Ovary (tissue), 9 donors: ENCODE results near the gene FKBP11. TPM values are rescaled to one million over a fixed set of nuclear protein-coding genes. Genes with fewer than 3 reads are reported as not detected.

Source experiments
- DNase-seq, 5 donors: peaks; one replicate each; pipeline ENCODE4 v3.0.0-alpha.2; 2019 to 2020
- H3K27ac ChIP-seq, 2 donors: fragments of 200-600 bp; one replicate each; pipeline versions ENCODE4 v1.5.1 to v1.8.0; 2019 to 2022
- H3K27me3 ChIP-seq: fragments of 200-600 bp; one replicate; pipeline ENCODE4 v1.8.0; 2022
- H3K36me3 ChIP-seq: fragments of 200-600 bp; sonication (generic); one replicate; pipeline ENCODE4 v1.5.1; 2019
- H3K4me1 ChIP-seq: one replicate; pipeline ENCODE4 v1.8.1; 2013; ENCODE audit warnings: mild to moderate bottlenecking, moderate library complexity; ENCODE audit not compliant: insufficient read depth
- H3K4me3 ChIP-seq: fragments of 200-600 bp; sonication (generic); one replicate; pipeline ENCODE4 v1.5.1; 2017
- H3K9me3 ChIP-seq, 2 donors: fragments of 200-600 bp in 1 of 2; sonication (generic) in 1 of 2; one replicate each; pipeline versions ENCODE4 v1.5.1 to v1.8.1; 2013 to 2019; ENCODE audit warnings: mild to moderate bottlenecking in 1 of 2, moderate library complexity in 1 of 2
- EP300 ChIP-seq: sonication (generic); formaldehyde crosslinking; IDR thresholded peaks from one replicate; pipeline ENCODE4 v1.6.1; 2017; ENCODE audit warnings: antibody characterized with exemption
- POLR2A ChIP-seq: fragments of 450-650 bp; IDR thresholded peaks from one replicate; pipeline ENCODE4 v1.6.1; 2017; ENCODE audit warnings: antibody characterized with exemption, mild to moderate bottlenecking, moderate library complexity
- whole genome bisulfite sequencing, 3 donors: extraction: QIAGEN DNeasy Blood & Tissue Kit in 1 of 3; methylation state at CpG; one replicate each; pipeline versions ENCODE4 v1.1.5 to v1.1.7; 2013 to 2017; 5-methylcytosine and 5-hydroxymethylcytosine counted together
- intact Hi-C, 4 donors: fragments of 100-400 bp; cut with DNase I; formaldehyde crosslinking; loops; one replicate each; pipeline versions ENCODE4 v1.11.0 to v1.15.1; 2022 to 2023
- polyA plus RNA-seq, 2 donors: library from polyadenylated mRNA; stranded (reverse); fragments of 200-250 nt in 1 of 2; fragments of 350-450 nt in 1 of 2; fragmentation: Illumina TruSeq in 1 of 2; extraction: RNeasy Lipid Tissue Mini Kit (QIAGEN cat#74804) in 1 of 2; gene quantifications; one replicate each; pipeline ENCODE4 v1.2.3, GENCODE V29; 2013 to 2014
- total RNA-seq, 7 donors: library from RNA; depleted of rRNA in 2 of 7; stranded (reverse); fragments of >200 nt in 2 of 7; fragmentation: NEBNext Ultra II Directional in 3 of 7; extraction: Animal tissue kit (Norgen Biotek cat#: 25700) in 3 of 7; gene quantifications; one replicate each; pipeline versions ENCODE4 v1.1.0 to v1.2.4, GENCODE V29; 2016 to 2023
- TF ChIP-seq, protein P1 (sequence below), 3 donors: fragments of 450-650 bp in 2 of 3; fragments of 200-600 bp in 1 of 3; IDR thresholded peaks; one replicate each; pipeline versions ENCODE4 v1.5.1 to v1.8.0; 2016 to 2022; ENCODE audit warnings: antibody characterized with exemption in 3 of 3, mild to moderate bottlenecking in 1 of 3
- donor health status: DM: no; HTN: no; CAD: no; lungs with moderate emphysema.
- donor health status: DM: no; HTN: no; CAD: no.
- donor health status: Bipolar disorder and iron deficiency.
- donor health status: DM: yes; HTN: yes; CAD: no.
- donor health status: DM: no; HTN: no; CAD: no.
- donor health status: DM: yes; HTN: yes; CAD: no.

FKBP11 gene
- total and polyA plus RNA-seq, 9 donors, result 6.6 to 40.9 (median 15.8) TPM

GRCh38 chr12:48952691-48953090 lies 27.4 kb upstream of the FKBP11 start:
- Histone ChIP-seq H3K36me3 (no peaks in the 10 kb centered on the region), H3K9me3 (no peaks in the 10 kb centered on the region), H3K27me3 (no peaks in the 10 kb centered on the region), H3K27ac (no peak overlapping the region), H3K4me1 (peaks cover 5% of the 10 kb centered on the region), H3K4me3 (no peak overlapping the region)
- TF ChIP-seq POLR2A (no peak), EP300 (no peak)
- TF ChIP-seq, protein P1, sequence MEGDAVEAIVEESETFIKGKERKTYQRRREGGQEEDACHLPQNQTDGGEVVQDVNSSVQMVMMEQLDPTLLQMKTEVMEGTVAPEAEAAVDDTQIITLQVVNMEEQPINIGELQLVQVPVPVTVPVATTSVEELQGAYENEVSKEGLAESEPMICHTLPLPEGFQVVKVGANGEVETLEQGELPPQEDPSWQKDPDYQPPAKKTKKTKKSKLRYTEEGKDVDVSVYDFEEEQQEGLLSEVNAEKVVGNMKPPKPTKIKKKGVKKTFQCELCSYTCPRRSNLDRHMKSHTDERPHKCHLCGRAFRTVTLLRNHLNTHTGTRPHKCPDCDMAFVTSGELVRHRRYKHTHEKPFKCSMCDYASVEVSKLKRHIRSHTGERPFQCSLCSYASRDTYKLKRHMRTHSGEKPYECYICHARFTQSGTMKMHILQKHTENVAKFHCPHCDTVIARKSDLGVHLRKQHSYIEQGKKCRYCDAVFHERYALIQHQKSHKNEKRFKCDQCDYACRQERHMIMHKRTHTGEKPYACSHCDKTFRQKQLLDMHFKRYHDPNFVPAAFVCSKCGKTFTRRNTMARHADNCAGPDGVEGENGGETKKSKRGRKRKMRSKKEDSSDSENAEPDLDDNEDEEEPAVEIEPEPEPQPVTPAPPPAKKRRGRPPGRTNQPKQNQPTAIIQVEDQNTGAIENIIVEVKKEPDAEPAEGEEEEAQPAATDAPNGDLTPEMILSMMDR (IDR thresholded peaks at IDR 0.05), result no peak
- intact Hi-C loops, result no loop called here
- DNase-seq, result no peak
- WGBS, 3 donors, result 82 to 87% (median 85%) methylated on average over 4 of the region's 4 CpGs

- Histone ChIP-seq H3K27ac (no peak overlapping the region), H3K27me3 (no peaks in the 10 kb centered on the region), H3K36me3 (no peaks in the 10 kb centered on the region), H3K9me3 (no peaks in the 10 kb centered on the region), H3K4me1 (no peaks in the 10 kb centered on the region), H3K4me3 (no peak overlapping the region)
- no peak for DNase-seq
- intact Hi-C loops, result no loop called here
- WGBS, 3 donors, result 89 to 92% (median 89%) methylated on average over 3 of the region's 3 CpGs
- TF ChIP-seq POLR2A (no peak), EP300 (no peak)
- TF ChIP-seq, protein P1 (IDR thresholded peaks at IDR 0.05), result no peak
These were observed 22.4 kb upstream of the FKBP11 start for GRCh38 chr12:48947727-48948126.

DNA sequence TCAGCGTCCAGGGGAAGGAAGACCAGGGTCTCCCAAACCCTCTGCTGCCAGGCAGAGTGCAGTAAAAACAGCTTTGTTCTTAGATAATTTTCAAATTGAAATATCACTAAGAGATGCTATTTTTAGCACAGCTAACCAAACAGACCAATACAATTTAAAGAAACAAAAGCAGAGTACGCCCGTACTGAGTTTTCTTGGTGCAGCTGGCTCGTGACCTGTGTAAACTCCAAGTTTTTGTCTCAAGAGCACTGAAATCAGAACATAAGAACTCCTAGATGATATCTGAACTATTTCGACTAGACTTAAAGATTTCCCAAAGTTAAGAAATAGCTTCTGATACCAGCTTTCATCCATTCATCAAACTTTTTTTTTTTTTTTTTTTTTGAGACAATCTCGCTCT lies 21.7 kb upstream of the FKBP11 start:
- Histone ChIP-seq H3K9me3 (no peaks in the 10 kb centered on the region), H3K4me1 (no peaks in the 10 kb centered on the region), H3K36me3 (no peaks in the 10 kb centered on the region), H3K27ac (no peak overlapping the region), H3K27me3 (no peaks in the 10 kb centered on the region), H3K4me3 (no peak overlapping the region)
- 51 to 69% (median 68%) methylated on average over 6 of the region's 6 CpGs for WGBS, 3 donors
- no peak for TF ChIP-seq EP300
- TF ChIP-seq, protein P1 (IDR thresholded peaks at IDR 0.05), result no peak
- no peak for TF ChIP-seq POLR2A
- intact Hi-C loops, result no loop called here
- no peak for DNase-seq

DNA sequence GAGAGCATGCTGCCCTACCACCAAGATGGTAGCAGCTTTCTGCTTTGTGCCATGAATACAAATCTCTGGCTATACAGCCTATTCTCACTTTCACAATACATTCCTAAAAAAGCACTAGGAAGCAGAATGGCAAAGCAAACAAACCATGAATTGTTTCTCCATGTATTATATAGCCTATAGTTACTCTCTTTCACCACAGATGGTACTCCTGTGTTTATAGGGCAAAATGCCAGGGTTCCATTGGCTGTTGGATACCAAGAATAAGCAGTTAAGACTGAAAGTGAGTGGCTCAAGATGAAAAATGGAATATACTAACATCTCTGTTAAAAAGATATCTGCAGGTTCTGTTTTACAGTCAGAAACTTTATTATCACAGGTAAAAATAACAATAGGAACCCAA lies 20.9 kb upstream of the FKBP11 start:
- H3K27me3 ChIP-seq, result no peaks in the 10 kb centered on the region
- no peak for DNase-seq
- intact Hi-C loops, result no loop called here

More for the DNA sequence above, 20.9 kb upstream of the FKBP11 start:
- Histone ChIP-seq H3K4me3 (no peak overlapping the region), H3K9me3 (no peaks in the 10 kb centered on the region), H3K4me1 (no peaks in the 10 kb centered on the region), H3K36me3 (no peaks in the 10 kb centered on the region), H3K27ac (no peak overlapping the region)
- TF ChIP-seq EP300, result no peak
- TF ChIP-seq, protein P1 (IDR thresholded peaks at IDR 0.05), result no peak
- TF ChIP-seq POLR2A, result no peak
